ENCODE data around the gene TBPL2.

Gene TBPL2

GRCh38 chr14:55418411-55418810, 22.0 kb downstream of the TBPL2 start:
- no peak for TF ChIP-seq MYC (IDR thresholded peaks at IDR 0.05; ENCODE audit: low read depth, low read length)
- no peak for TF ChIP-seq MAX (IDR thresholded peaks at IDR 0.05; ENCODE audit: low read depth, low read length)
- no peak for TF ChIP-seq POLR2A (IDR thresholded peaks at IDR 0.05; ENCODE audit: extremely low read depth, insufficient read length)
- no peak for TF ChIP-seq CTCF (IDR thresholded peaks at IDR 0.05; ENCODE audit: low read depth, low read length)
- no peak for DNase-seq (ENCODE audit: low read depth)
- H3K4me3 ChIP-seq (ENCODE audit: low read depth, low read length), result no peak overlapping the region

GRCh38 chr14:55417955-55418354, 22.5 kb downstream of the TBPL2 start:
- H3K4me3 ChIP-seq (ENCODE audit: low read depth, low read length), result no peak overlapping the region
- TF ChIP-seq POLR2A (IDR thresholded peaks at IDR 0.05; ENCODE audit: extremely low read depth, insufficient read length), result no peak
- DNase-seq (ENCODE audit: low read depth), result no peak

GRCh38 chr14:55416866-55417265, 23.6 kb downstream of the TBPL2 start:
- peak; percentile 54 for DNase-seq (ENCODE audit: low read depth)
- no peak overlapping the region for H3K4me3 ChIP-seq (ENCODE audit: low read depth, low read length)
- no peak for TF ChIP-seq MAX (IDR thresholded peaks at IDR 0.05; ENCODE audit: low read depth, low read length)
- no peak for TF ChIP-seq POLR2A (IDR thresholded peaks at IDR 0.05; ENCODE audit: extremely low read depth, insufficient read length)
- TF ChIP-seq MYC (IDR thresholded peaks at IDR 0.05; ENCODE audit: low read depth, low read length), result no peak
- peak; percentile 67 for TF ChIP-seq CTCF (IDR thresholded peaks at IDR 0.05; ENCODE audit: low read depth, low read length)

GRCh38 chr14:55414551-55414950, 25.9 kb downstream of the TBPL2 start:
- no peak overlapping the region for H3K4me3 ChIP-seq (ENCODE audit: low read depth, low read length)
- no peak for TF ChIP-seq POLR2A (IDR thresholded peaks at IDR 0.05; ENCODE audit: extremely low read depth, insufficient read length)
- no peak for DNase-seq (ENCODE audit: low read depth)

GRCh38 chr14:55412676-55413075, 27.7 kb downstream of the TBPL2 start:
- TF ChIP-seq POLR2A (IDR thresholded peaks at IDR 0.05; ENCODE audit: extremely low read depth, insufficient read length), result no peak
- no peak for TF ChIP-seq MAX (IDR thresholded peaks at IDR 0.05; ENCODE audit: low read depth, low read length)
- TF ChIP-seq MYC (IDR thresholded peaks at IDR 0.05; ENCODE audit: low read depth, low read length), result no peak
- TF ChIP-seq CTCF (IDR thresholded peaks at IDR 0.05; ENCODE audit: low read depth, low read length), result no peak
- H3K4me3 ChIP-seq (ENCODE audit: low read depth, low read length), result no peak overlapping the region
- DNase-seq (ENCODE audit: low read depth), result no peak

- DNase-seq (ENCODE audit: low read depth), result peak; percentile 86
- peak within 1 kb of the TSS; percentile 94 for H3K4me3 ChIP-seq (ENCODE audit: low read depth, low read length)
- no peak for TF ChIP-seq CTCF (IDR thresholded peaks at IDR 0.05; ENCODE audit: low read depth, low read length)
- TF ChIP-seq MAX (IDR thresholded peaks at IDR 0.05; ENCODE audit: low read depth, low read length), result peak; percentile 95
- TF ChIP-seq MYC (IDR thresholded peaks at IDR 0.05; ENCODE audit: low read depth, low read length), result peak; percentile 87
- peak; percentile 74 for TF ChIP-seq POLR2A (IDR thresholded peaks at IDR 0.05; ENCODE audit: extremely low read depth, insufficient read length)
Measured at GRCh38 chr14:55411426-55412389, 28.7 kb downstream of the TBPL2 start, which contains the start of gene ATG14. TSS of gene ATG14 (minus strand) at chr14:55411830. CDS start at chr14:55411822, 8 bp downstream.
